C4-2B (cell line): ENCODE results near the gene TNFAIP1.
"Not testable (repeated sequence)": the region's sequence is repeated elsewhere in the genome, so short reads cannot be mapped to it uniquely, and the experiment has no call there.

Experiments
- H3K27ac ChIP-seq: fragments of 450-650 bp; 2 replicates; pipeline ENCODE4 v1.5.1; 2017
- ZFX ChIP-seq: fragments of 450-650 bp; IDR thresholded peaks from 2 replicates; pipeline ENCODE4 v1.6.1; 2017
- TF ChIP-seq, protein P1 (sequence below): fragments of 450-650 bp; conservative IDR thresholded peaks from 2 replicates; pipeline ENCODE4 v1.5.1; 2017; ENCODE audit warnings: mild to moderate bottlenecking

The TNFAIP1 gene, protein sequence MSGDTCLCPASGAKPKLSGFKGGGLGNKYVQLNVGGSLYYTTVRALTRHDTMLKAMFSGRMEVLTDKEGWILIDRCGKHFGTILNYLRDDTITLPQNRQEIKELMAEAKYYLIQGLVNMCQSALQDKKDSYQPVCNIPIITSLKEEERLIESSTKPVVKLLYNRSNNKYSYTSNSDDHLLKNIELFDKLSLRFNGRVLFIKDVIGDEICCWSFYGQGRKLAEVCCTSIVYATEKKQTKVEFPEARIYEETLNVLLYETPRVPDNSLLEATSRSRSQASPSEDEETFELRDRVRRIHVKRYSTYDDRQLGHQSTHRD

DNA sequence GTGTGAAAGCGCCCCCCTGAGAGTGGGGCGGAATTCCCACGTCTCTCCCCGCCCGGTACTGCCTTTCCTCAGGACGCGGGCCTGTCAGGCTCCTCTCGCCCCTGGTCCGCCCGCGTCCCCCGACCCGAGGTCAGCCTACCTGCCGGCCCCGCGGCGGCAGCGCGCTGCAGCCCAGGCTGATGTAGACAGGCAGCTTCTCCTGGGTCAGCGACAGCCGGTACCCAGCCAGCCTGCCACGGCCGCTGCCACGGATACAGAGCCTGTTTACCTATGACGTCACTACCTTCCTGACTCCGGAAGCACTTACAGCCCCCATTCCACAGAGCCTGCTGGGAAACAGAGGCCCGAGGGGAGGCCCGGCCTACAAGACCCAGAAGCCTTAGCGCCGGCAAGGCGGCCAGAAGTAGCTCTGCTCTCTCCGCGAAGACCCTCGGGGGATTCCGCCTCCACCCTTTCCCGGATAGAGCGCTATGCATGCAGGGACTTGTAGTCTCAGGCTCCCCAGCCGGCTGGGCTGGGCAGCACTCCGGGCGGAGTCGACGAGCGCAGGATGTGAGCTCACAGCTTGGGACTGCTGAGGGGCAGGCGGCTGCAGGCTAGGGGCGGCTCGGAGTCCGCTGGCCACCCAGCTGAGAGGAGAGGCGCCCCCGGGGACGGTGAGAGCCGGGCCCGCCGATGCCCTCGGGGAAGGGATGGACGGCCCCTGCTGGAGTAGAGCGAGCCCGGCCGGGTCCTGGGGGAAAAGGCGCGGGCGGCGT is at the start of gene TNFAIP1, which contains the start of gene IFT20:
Gene TNFAIP1, plus strand, starts transcription at position 561 of the 758 bp plus-strand sequence. CDS start 3,761 bp downstream, outside the sequence.
Gene IFT20, minus strand, starts transcription at position 272 of the 758 bp plus-strand sequence. CDS start 3,487 bp downstream, outside the sequence.
- peak within 1 kb of the TSS; percentile 69 for H3K27ac ChIP-seq
- TF ChIP-seq ZFX, result peak; percentile 43; the same call in 1 of the 2 replicates
- TF ChIP-seq, protein P1, sequence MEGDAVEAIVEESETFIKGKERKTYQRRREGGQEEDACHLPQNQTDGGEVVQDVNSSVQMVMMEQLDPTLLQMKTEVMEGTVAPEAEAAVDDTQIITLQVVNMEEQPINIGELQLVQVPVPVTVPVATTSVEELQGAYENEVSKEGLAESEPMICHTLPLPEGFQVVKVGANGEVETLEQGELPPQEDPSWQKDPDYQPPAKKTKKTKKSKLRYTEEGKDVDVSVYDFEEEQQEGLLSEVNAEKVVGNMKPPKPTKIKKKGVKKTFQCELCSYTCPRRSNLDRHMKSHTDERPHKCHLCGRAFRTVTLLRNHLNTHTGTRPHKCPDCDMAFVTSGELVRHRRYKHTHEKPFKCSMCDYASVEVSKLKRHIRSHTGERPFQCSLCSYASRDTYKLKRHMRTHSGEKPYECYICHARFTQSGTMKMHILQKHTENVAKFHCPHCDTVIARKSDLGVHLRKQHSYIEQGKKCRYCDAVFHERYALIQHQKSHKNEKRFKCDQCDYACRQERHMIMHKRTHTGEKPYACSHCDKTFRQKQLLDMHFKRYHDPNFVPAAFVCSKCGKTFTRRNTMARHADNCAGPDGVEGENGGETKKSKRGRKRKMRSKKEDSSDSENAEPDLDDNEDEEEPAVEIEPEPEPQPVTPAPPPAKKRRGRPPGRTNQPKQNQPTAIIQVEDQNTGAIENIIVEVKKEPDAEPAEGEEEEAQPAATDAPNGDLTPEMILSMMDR, result no peak

DNA sequence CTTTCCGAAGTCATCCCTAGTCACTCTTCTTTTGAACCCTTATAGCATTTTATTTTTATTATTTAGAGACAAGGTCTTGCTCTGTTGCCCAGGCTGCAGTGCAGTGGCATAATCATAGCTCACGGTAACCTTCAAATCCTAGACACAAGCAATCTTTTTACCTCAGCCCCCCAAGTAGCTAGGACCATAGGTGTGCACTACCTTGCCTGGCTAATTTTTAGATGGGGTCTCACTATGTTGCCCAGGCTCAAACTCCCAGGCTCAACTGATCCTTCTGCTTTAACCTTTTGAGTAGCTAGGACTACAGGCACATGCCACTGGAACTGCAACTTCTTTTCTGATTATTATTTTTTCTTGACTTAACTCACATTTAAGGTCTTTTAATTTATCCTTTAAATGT is 49.6 kb upstream of the TNFAIP1 start:
- H3K27ac ChIP-seq, result no peak overlapping the region
- TF ChIP-seq, protein P1, result no peak
- no peak for TF ChIP-seq ZFX

DNA sequence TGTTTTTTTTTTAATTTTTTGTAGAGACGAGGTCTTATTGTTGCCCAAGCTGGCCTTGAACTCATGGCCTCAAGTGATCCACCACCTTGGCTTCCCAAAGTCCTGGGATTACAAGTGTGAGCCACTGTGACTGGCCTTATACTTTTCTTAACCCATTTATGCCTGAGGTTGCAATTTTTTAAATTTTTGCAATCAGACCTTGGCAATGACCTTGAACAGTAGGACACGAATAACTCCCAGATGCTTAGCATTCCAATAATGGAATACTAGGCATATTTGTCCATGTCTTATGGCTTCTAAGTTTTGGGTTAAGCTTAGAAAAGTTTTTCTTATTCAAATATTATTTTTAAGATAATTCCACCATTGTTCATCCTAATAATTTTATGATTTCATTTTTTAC is 44.9 kb upstream of the TNFAIP1 start:
- H3K27ac ChIP-seq, result no peak overlapping the region
- TF ChIP-seq, protein P1, result no peak
- TF ChIP-seq ZFX, result no peak

DNA sequence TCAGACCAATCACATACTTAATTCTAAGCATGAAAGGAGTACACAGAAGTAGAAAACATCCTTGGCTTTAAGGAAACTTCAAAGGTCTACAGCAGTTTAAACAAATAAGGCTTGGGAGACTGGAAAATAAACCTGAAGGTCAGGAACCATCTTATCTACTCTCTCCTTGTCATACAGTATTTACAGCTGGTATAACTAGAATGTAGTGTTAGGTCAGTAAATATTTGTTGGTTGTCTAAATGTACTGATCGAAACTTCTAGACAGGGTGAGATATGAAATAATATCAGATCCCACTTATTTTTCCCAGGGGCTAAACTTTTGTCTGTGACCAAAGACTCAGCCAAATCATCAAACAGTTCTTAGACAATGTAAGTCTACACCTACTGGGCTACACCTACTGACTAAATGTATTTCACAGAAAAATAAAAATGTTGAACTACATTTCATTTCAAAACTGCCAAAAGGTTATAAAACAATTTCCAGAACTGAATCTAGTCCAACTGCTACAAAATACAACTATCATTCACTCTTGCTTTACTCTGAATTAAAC is 43.7 kb upstream of the TNFAIP1 start:
- no peak for TF ChIP-seq ZFX
- TF ChIP-seq, protein P1, result no peak
- H3K27ac ChIP-seq, result no peak overlapping the region

DNA sequence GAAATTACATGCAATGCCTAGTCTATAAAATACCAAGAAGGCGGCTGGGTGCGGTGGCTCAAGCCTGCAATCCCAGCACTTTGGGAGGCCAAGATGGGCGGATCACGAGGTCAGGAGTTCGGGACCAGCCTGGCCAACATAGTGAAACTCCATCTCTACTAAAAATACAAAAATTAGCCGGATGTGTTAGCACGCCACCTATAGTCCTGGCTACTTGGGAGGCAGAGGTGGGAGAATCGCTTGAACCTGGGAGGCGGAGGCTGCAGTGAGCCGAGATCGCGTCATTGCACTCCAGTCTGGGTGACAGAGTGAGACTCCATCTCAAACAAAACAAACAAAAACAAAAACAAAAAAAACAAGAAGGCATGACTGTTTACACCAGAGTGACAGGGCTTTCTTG is 42.7 kb upstream of the TNFAIP1 start:
- H3K27ac ChIP-seq, result not testable (repeated sequence)

DNA sequence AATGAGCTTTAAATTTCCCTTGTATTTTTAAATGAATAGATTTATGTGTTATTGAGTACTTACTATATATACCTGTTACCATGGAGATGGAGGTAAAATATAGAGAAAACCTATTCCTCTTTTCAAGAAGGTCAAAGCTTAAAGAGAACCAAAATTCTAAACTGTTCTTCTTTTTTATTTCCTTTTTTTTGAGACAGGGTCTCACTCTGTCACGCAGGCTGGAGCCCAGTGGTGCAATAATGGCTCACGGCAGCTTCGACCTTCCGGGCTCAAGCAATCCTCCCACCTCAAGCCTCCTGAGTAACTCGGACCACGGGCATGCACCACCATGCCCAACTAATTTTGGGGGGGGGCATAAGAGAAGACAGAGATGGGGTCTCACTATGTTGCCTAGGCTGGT is 41.6 kb upstream of the TNFAIP1 start:
- no peak for TF ChIP-seq ZFX
- TF ChIP-seq, protein P1, result no peak
- H3K27ac ChIP-seq, result no peak overlapping the region

DNA sequence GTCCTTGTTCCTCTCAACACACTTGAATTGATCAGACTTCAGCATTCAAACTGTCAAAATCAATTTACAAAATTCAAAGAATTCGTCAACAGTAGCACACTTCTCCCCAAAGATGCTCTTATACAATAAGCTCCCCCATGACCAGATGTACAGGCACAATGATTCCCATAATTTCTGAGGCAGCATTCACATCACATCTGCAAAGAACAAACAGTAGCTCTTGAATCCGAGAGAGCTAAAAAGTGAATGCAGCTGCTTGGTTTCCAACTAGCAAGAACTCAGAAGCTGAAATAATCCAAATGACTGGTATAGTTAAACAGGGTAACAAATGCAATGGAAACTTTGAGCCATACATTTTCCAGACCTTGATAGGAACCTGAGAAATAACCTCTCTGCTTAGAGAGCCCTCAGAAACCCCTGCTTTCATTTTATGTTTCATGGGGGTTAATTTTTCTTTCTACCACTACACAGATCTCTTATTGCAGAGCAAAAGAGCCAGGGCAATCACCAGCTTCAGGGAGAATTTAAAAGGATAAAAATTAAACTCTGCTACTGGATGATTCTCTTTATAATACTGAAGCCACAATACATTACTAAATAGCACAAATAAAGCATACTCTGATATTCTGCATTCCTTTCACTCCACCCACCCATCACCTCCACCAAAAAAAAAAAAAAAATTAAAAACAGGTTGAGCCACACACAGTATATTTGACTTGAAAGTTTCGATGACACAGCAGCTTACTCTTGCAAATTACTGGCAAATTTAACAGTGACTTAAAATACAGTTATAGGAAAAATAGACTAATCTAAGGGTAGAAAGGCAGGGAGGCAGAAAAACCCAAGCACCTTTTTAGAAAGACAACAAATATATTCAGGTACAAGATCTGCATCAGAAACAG is 39.6 kb upstream of the TNFAIP1 start:
- no peak overlapping the region for H3K27ac ChIP-seq
- TF ChIP-seq ZFX, result no peak
- TF ChIP-seq, protein P1, result no peak
